CD4-positive, alpha-beta T cell treated with Interleukin-17A for 4 hours (primary cell): Measurements from ENCODE around the gene SLC9C2.
"Not testable (repeated sequence)": the region's sequence is repeated elsewhere in the genome, so short reads cannot be mapped to it uniquely, and the experiment has no call there.

Experiments used
- DNase-seq: peaks from one replicate; pipeline ENCODE4 v3.0.0-alpha.2; 2020; ENCODE audit warnings: mixed read lengths

Gene SLC9C2

GRCh38 chr1:173581383-173582079 lies 21.3 kb downstream of the SLC9C2 start:
- DNase-seq, result no peak

GRCh38 chr1:173580658-173581057 lies 22.2 kb downstream of the SLC9C2 start:
- no peak for DNase-seq

GRCh38 chr1:173580071-173580470 lies 22.8 kb downstream of the SLC9C2 start:
- DNase-seq, result no peak

GRCh38 chr1:173573596-173573995 lies 29.3 kb downstream of the SLC9C2 start:
- no peak for DNase-seq

GRCh38 chr1:173572201-173572873 lies 30.5 kb downstream of the SLC9C2 start:
- no peak for DNase-seq

GRCh38 chr1:173570370-173571007 lies 32.4 kb downstream of the SLC9C2 start:
- no peak for DNase-seq

GRCh38 chr1:173568483-173568882 lies 34.4 kb downstream of the SLC9C2 start:
- DNase-seq, result no peak

- not testable (repeated sequence) for DNase-seq
Measured at GRCh38 chr1:173563846-173564245, 39.0 kb downstream of the SLC9C2 start.

GRCh38 chr1:173562813-173563212 lies 40.1 kb downstream of the SLC9C2 start:
- DNase-seq, result no peak

GRCh38 chr1:173561263-173561662 lies 41.6 kb downstream of the SLC9C2 start:
- no peak for DNase-seq

GRCh38 chr1:173560285-173560880 lies 42.5 kb downstream of the SLC9C2 start:
- no peak for DNase-seq

GRCh38 chr1:173555651-173556305 lies 47.1 kb downstream of the SLC9C2 start:
- no peak for DNase-seq

GRCh38 chr1:173554541-173555250 lies 48.2 kb downstream of the SLC9C2 start:
- DNase-seq, result no peak

GRCh38 chr1:173554089-173554488 lies 48.8 kb downstream of the SLC9C2 start:
- no peak for DNase-seq

GRCh38 chr1:173553312-173553711 lies 49.6 kb downstream of the SLC9C2 start:
- no peak for DNase-seq

GRCh38 chr1:173551699-173552098 lies 51.2 kb downstream of the SLC9C2 start:
- no peak for DNase-seq

- no peak for DNase-seq
Measured at GRCh38 chr1:173549813-173550212, 53.1 kb downstream of the SLC9C2 start.

- no peak for DNase-seq
Measured at GRCh38 chr1:173545688-173546087, 57.2 kb downstream of the SLC9C2 start.

GRCh38 chr1:173536223-173536622 lies 66.6 kb downstream of the SLC9C2 start:
- DNase-seq, result no peak

GRCh38 chr1:173532237-173532636 lies 70.6 kb downstream of the SLC9C2 start:
- no peak for DNase-seq

- DNase-seq, result no peak
Measured at GRCh38 chr1:173530795-173531693, 71.8 kb downstream of the SLC9C2 start.
